HG02588 (cell line): Measurements from ENCODE around the gene UAP1L1.
"Not testable (repeated sequence)": the region's sequence is repeated elsewhere in the genome, so short reads cannot be mapped to it uniquely, and the experiment has no call there.

Source experiments
- ATAC-seq: cut with Tn5 transposase; IDR thresholded peaks from one replicate; pipeline ENCODE4 v1.9.1; 2021; ENCODE audit warnings: mild to moderate bottlenecking, moderate library complexity; ENCODE audit not compliant: unreplicated experiment

Gene UAP1L1

GRCh38 chr9:137055385-137056364 lies 21.6 kb upstream of the UAP1L1 start:
- no peak for ATAC-seq

GRCh38 chr9:137056739-137057415 lies 20.4 kb upstream of the UAP1L1 start:
- no peak for ATAC-seq

- no peak for ATAC-seq
Observed at GRCh38 chr9:137057545-137057944, 19.8 kb upstream of the UAP1L1 start.

- ATAC-seq: no peak
Observed at GRCh38 chr9:137058521-137059234, 18.6 kb upstream of the UAP1L1 start.

GRCh38 chr9:137062384-137062783 lies 14.9 kb upstream of the UAP1L1 start:
- no peak for ATAC-seq

- not testable (repeated sequence) for ATAC-seq
Observed at GRCh38 chr9:137062798-137063197, 14.5 kb upstream of the UAP1L1 start.

- ATAC-seq: no peak
Observed at GRCh38 chr9:137063311-137064026, 13.8 kb upstream of the UAP1L1 start.

GRCh38 chr9:137064027-137064879 lies 13.1 kb upstream of the UAP1L1 start:
- ATAC-seq: no peak

GRCh38 chr9:137064880-137065164 lies 12.5 kb upstream of the UAP1L1 start:
- ATAC-seq: no peak

GRCh38 chr9:137065336-137065967 lies 11.9 kb upstream of the UAP1L1 start:
- no peak for ATAC-seq

- ATAC-seq: no peak
Observed at GRCh38 chr9:137066096-137066861, 11.0 kb upstream of the UAP1L1 start.

GRCh38 chr9:137067860-137068538 lies 9.3 kb upstream of the UAP1L1 start:
- ATAC-seq: no peak

GRCh38 chr9:137068539-137069507 lies 8.5 kb upstream of the UAP1L1 start:
- ATAC-seq: no peak

- peak; percentile 21 for ATAC-seq
Observed at GRCh38 chr9:137069508-137070091, 7.7 kb upstream of the UAP1L1 start.

GRCh38 chr9:137070201-137070905 lies 7.0 kb upstream of the UAP1L1 start, which contains the start of gene SAPCD2:
Gene SAPCD2 (minus strand): TSS chr9:137070557. CDS start chr9:137070460, 97 bp downstream.
- peak; percentile 62 for ATAC-seq

GRCh38 chr9:137070906-137071275 lies 6.4 kb upstream of the UAP1L1 start:
- no peak for ATAC-seq
